K562 (cell line): ENCODE measurements around the gene ARHGEF3. TPM values are rescaled to one million over a fixed set of nuclear protein-coding genes. Genes with fewer than 3 reads are reported as not detected.
"Not testable (repeated sequence)": the region's sequence is repeated elsewhere in the genome, so short reads cannot be mapped to it uniquely, and the experiment has no call there.

ENCODE experiments used
- ATAC-seq: fragments of 200-7000 bp; cut with Tn5 transposase; 3 replicates; pipeline ENCODE4 v1.9.1; 2020; ENCODE audit warnings: moderate library complexity
- BruUV-seq: library from RNA; stranded (reverse); fragments of 400-500 nt; replicated peaks from 2 replicates; lab custom pipeline; 2021; lab: Mats Ljungman, UMichigan
- CTCF ChIA-PET: fragments of 300-600 bp; formaldehyde crosslinking; extraction: SDS; loops from one replicate; lab custom pipeline; 2021; ENCODE audit warnings: low intra/inter-chr PET ratio; lab: Yijun Ruan, JAX
- POLR2A ChIA-PET: fragments of 300-600, 350-650 bp; sonication (Branson Sonifier 250); formaldehyde crosslinking; extraction: SDS; loops from one replicate; lab custom pipeline; 2021; ENCODE audit warnings: antibody characterized with exemption, inconsistent platforms; lab: Yijun Ruan, JAX
- DNase-seq, 4 experiments: peaks; one replicate each; pipeline versions ENCODE4 v3.0.0 to v3.0.0-alpha.2; 2011 to 2018; ENCODE audit warnings: low spot score in 3 of 4, mixed read lengths in 3 of 4; ENCODE audit errors: extremely low read depth in 1 of 4
- FAIRE-seq: peaks from 2 replicates; lab custom pipeline; 2011; peaks lifted over from hg19 to GRCh38; lab: Jason Lieb, UNC
- H2AFZ ChIP-seq: 2 replicates; pipeline ENCODE4 v1.6.0; 2011; ENCODE audit warnings: low read depth, low read length, control low read depth, inconsistent platforms
- H3K27ac ChIP-seq: fragments of 200-600 bp; 3 replicates; pipeline ENCODE4 v1.8.0; 2011; ENCODE audit warnings: low read depth, mild to moderate bottlenecking, control low read depth, inconsistent platforms, low read length, moderate library complexity, mixed read lengths; ENCODE audit errors: extremely low read depth
- H3K27me3 ChIP-seq, 2 experiments: fragments of 300-600 bp in 1 of 2; 2 replicates in 1 of 2; 3 replicates in 1 of 2; pipeline versions ENCODE4 v1.6.0 to v1.8.0; 2011; ENCODE audit warnings: inconsistent platforms in 2 of 2, low read length in 2 of 2, mild to moderate bottlenecking in 1 of 2, mixed read lengths in 1 of 2, moderate library complexity in 1 of 2; ENCODE audit not compliant: control insufficient read depth in 2 of 2, insufficient read depth in 2 of 2
- H3K36me3 ChIP-seq: fragments of 300-600 bp; 3 replicates; pipeline ENCODE4 v1.8.0; 2011; ENCODE audit warnings: mild to moderate bottlenecking, low read length, inconsistent platforms; ENCODE audit not compliant: control insufficient read depth, insufficient read depth
- H3K4me1 ChIP-seq, 2 experiments: fragments of 200-600 bp in 1 of 2; replicated peaks in 1 of 2; 2 replicates in 1 of 2; 3 replicates in 1 of 2; pipeline versions ENCODE4 v1.5.1 to v1.8.0; 2011; ENCODE audit warnings: inconsistent platforms in 2 of 2, low read length in 2 of 2, mild to moderate bottlenecking in 1 of 2, mixed read lengths in 1 of 2, moderate library complexity in 1 of 2; ENCODE audit not compliant: control insufficient read depth in 2 of 2, insufficient read depth in 2 of 2
- H3K4me2 ChIP-seq: 2 replicates; pipeline ENCODE4 v1.6.1; 2011; ENCODE audit warnings: low read length, control low read depth, inconsistent platforms, mixed read lengths; ENCODE audit not compliant: insufficient read depth
- H3K4me3 ChIP-seq: fragments of 200-600 bp; sonication (generic), shearing (Covaris generic); 2 replicates; pipeline ENCODE4 v1.5.1; 2016; ENCODE audit warnings: control low read depth, inconsistent platforms
- H3K79me2 ChIP-seq: fragments of 200-600 bp; 3 replicates; pipeline ENCODE4 v1.8.0; 2011; ENCODE audit warnings: low read length, inconsistent platforms; ENCODE audit not compliant: control insufficient read depth, insufficient read depth
- H3K9ac ChIP-seq, 2 experiments: 2 replicates each; pipeline versions ENCODE4 v1.6.0 to v1.6.1; 2011; ENCODE audit warnings: low read depth in 2 of 2, low read length in 2 of 2, control low read depth in 1 of 2, inconsistent platforms in 1 of 2, mild to moderate bottlenecking in 1 of 2, mixed read lengths in 1 of 2; ENCODE audit not compliant: insufficient read depth in 1 of 2
- H3K9me1 ChIP-seq: one replicate; pipeline ENCODE4 v1.6.0; 2011; ENCODE audit warnings: inconsistent platforms, mild to moderate bottlenecking, low read length, moderate library complexity; ENCODE audit not compliant: control insufficient read depth, insufficient read depth
- H3K9me3 ChIP-seq: replicated peaks from 2 replicates; pipeline ENCODE4 v1.5.1; 2011; ENCODE audit warnings: low read depth, low read length, inconsistent platforms; ENCODE audit not compliant: control insufficient read depth, insufficient read depth
- H4K20me1 ChIP-seq: replicated peaks from 2 replicates; pipeline ENCODE4 v1.6.1; 2011; ENCODE audit warnings: low read length, inconsistent platforms, mixed read lengths; ENCODE audit not compliant: control insufficient read depth, insufficient read depth
- CBX2 ChIP-seq: fragments of 200-600 bp; sonication (generic); IDR thresholded peaks from one replicate; pipeline ENCODE4 v1.6.1; 2012; ENCODE audit warnings: mild to moderate bottlenecking, low read length, inconsistent platforms; ENCODE audit not compliant: insufficient read depth, poor library complexity, severe bottlenecking
- GMEB1 ChIP-seq: fragments of 250-450 bp; sonication (Bioruptor Pico); IDR thresholded peaks from 2 replicates; pipeline ENCODE4 v1.4.0; 2020; ENCODE audit warnings: mild to moderate bottlenecking
- HMG20B ChIP-seq: fragments of 250-450 bp; sonication (Bioruptor Pico); IDR thresholded peaks from 2 replicates; pipeline ENCODE4 v1.5.0; 2021; ENCODE audit warnings: mild to moderate bottlenecking
- KLF6 ChIP-seq: fragments of 250-450 bp; sonication (Bioruptor Pico); IDR thresholded peaks from 2 replicates; pipeline ENCODE4 v1.4.0; 2020; ENCODE audit warnings: mild to moderate bottlenecking, moderate library complexity, borderline replicate concordance
- NFYB ChIP-seq: IDR thresholded peaks from 2 replicates; pipeline ENCODE4 v1.6.1; 2011; ENCODE audit warnings: mild to moderate bottlenecking, moderate library complexity; ENCODE audit not compliant: insufficient read length; ENCODE audit errors: extremely low read depth
- PHB2 ChIP-seq: fragments of 450-650 bp; IDR thresholded peaks from 2 replicates; pipeline ENCODE4 v1.6.1; 2017; ENCODE audit warnings: low read depth
- POLR2A ChIP-seq: fragments of 450-650 bp; conservative IDR thresholded peaks from 2 replicates; pipeline ENCODE4 v1.6.1; 2016
- SMAD2 ChIP-seq: fragments of 150-350 bp; IDR thresholded peaks from 2 replicates; pipeline ENCODE4 v1.6.1; 2014; ENCODE audit warnings: low read depth, mild to moderate bottlenecking, low read length
- STAG1 ChIP-seq: sonication (generic); formaldehyde crosslinking; IDR thresholded peaks from 2 replicates; pipeline ENCODE4 v1.5.0; 2020; ENCODE audit warnings: missing genetic modification reagents, borderline replicate concordance
- ZNF785 ChIP-seq: fragments of 250-450 bp; sonication (Bioruptor Pico); IDR thresholded peaks from 2 replicates; pipeline ENCODE4 v1.4.0; 2020; ENCODE audit warnings: mild to moderate bottlenecking
- WGBS: fragments of 100-300 bp; shearing (Covaris generic); methylation state at CpG from one replicate; pipeline ENCODE4 v1.1.6; 2016; ENCODE audit warnings: low coverage, mixed read lengths; ENCODE audit not compliant: insufficient coverage; ENCODE audit errors: missing lambda C conversion rate; 5-methylcytosine and 5-hydroxymethylcytosine counted together
- in situ Hi-C: fragments of 300-500 bp; cut with MboI; formaldehyde crosslinking; loops from 4 replicates; pipeline ENCODE4 v1.15.0; 2018; ENCODE audit warnings: inconsistent platforms, mixed read lengths
- intact Hi-C: fragments of 100-400 bp; cut with micrococcal nuclease; formaldehyde crosslinking; loops from 2 replicates; pipeline ENCODE4 v1.14.2; 2022
- polyA plus RNA-seq, 8 experiments: library from polyadenylated mRNA; depleted of rRNA in 4 of 8; stranded (reverse) in 5 of 8; unstranded in 3 of 8; fragments of >200 nt; fragmentation: Nextera tagmentation in 2 of 8; fragmentation: Illumina TruSeq in 1 of 8; extraction: Ambion mirVana in 2 of 8; extraction: Trizol in 1 of 8; gene quantifications; 2 replicates each; pipeline versions ENCODE4 v1.2.1 to v1.2.3, GENCODE V29; 2011 to 2014; ENCODE audit warnings: inconsistent platforms in 1 of 8, missing spikeins in 1 of 8
- total RNA-seq, 7 experiments: library from RNA; depleted of rRNA in 6 of 7; stranded (reverse); fragments of >200 nt in 6 of 7; fragmentation: Illumina TruSeq in 2 of 7; extraction: Trizol in 2 of 7; gene quantifications; 2 replicates each; pipeline versions ENCODE4 v1.2.1 to v1.2.3, GENCODE V29; 2011 to 2021; ENCODE audit warnings: low replicate concordance in 1 of 7

Gene ARHGEF3
- total and polyA plus RNA-seq, 9 of the 15 experiments (the other 6 are each of a cell fraction or from before 2014, with no cell fraction given), result 0.77 to 2.7 (median 1.4) TPM

GRCh38 chr3:56693750-56694149 lies 108.0 kb downstream of the ARHGEF3 start (continued):
- TF ChIP-seq GMEB1 (CRISPR knock-in tag) (no peak), HMG20B (CRISPR knock-in tag) (no peak), ZNF785 (CRISPR knock-in tag) (no peak), PHB2 (no peak), STAG1 (CRISPR knock-in tag) (no peak), SMAD2 (no peak), CBX2 (no peak), KLF6 (CRISPR knock-in tag) (no peak)

GRCh38 chr3:56692520-56693433 lies 109.0 kb downstream of the ARHGEF3 start:
- intact Hi-C loops, H2AFZ ChIP-seq, H3K4me2 ChIP-seq, H3K27ac ChIP-seq, H3K36me3 ChIP-seq, H4K20me1 ChIP-seq, CTCF ChIA-PET, H3K27me3 ChIP-seq, H3K4me3 ChIP-seq, FAIRE-seq, DNase-seq, H3K4me1 ChIP-seq, H3K79me2 ChIP-seq, BruUV-seq, H3K9me3 ChIP-seq, POLR2A ChIA-PET, H3K9ac ChIP-seq, ATAC-seq, H3K9me1 ChIP-seq, in situ Hi-C loops: not testable (repeated sequence)
- WGBS, result 42% methylated on average over 10 of the region's 15 CpGs
- 0 out of 2 replicates have a peak, but pooled peaks have one; percentile 29 for TF ChIP-seq POLR2A
- TF ChIP-seq NFYB, result peak; percentile 18

DNA sequence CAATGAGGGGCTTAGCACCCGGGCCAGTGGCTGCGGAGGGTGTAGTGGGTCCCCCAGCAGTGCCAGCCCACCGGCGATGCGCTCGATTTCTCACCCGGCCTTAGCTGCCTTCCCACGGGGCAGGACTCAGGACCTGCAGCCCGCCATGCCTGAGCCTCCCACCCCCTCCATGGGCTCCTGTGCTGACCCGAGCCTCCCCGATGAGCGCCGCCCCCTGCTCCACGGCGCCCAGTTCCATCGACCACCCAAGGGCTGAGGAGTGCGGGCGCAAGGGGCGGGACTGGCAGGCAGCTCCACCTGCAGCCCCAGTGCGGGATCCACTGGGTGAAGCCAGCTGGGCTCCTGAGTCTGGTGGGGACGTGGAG lies 109.8 kb downstream of the ARHGEF3 start:
- FAIRE-seq, intact Hi-C loops: not testable (repeated sequence)
- WGBS, result no CpG with 5 or more reads among the region's 21 CpGs

More for the DNA sequence above, 109.8 kb downstream of the ARHGEF3 start:
- H2AFZ ChIP-seq, H4K20me1 ChIP-seq, H3K79me2 ChIP-seq, POLR2A ChIA-PET, H3K9me1 ChIP-seq, H3K36me3 ChIP-seq, CTCF ChIA-PET, H3K4me3 ChIP-seq, H3K27me3 ChIP-seq, BruUV-seq, H3K4me2 ChIP-seq, H3K9me3 ChIP-seq, H3K4me1 ChIP-seq, DNase-seq, H3K27ac ChIP-seq, H3K9ac ChIP-seq, in situ Hi-C loops, ATAC-seq: not testable (repeated sequence)
